RWPE1 (cell line): ENCODE measurements around the gene NXT1.

Experiments used
- CTCF ChIA-PET: fragments of 350-600 bp; sonication (Branson Sonifier 250); formaldehyde crosslinking; extraction: SDS; loops from one replicate; lab custom pipeline; 2021; lab: Yijun Ruan, JAX
- POLR2A ChIA-PET: fragments of 400-600 bp; formaldehyde crosslinking; extraction: SDS; loops from one replicate; lab custom pipeline; 2020; ENCODE audit warnings: antibody characterized with exemption; ENCODE audit not compliant: low non-redundant PET; lab: Yijun Ruan, JAX
- DNase-seq: peaks from one replicate; pipeline ENCODE4 v3.0.0; 2012; ENCODE audit warnings: low spot score
- H3K27ac ChIP-seq: fragments of 450-650 bp; 2 replicates; pipeline ENCODE4 v1.5.1; 2017
- TF ChIP-seq, protein P1 (sequence below): fragments of 450-650 bp; conservative IDR thresholded peaks from 2 replicates; pipeline ENCODE4 v1.5.1; 2017; ENCODE audit warnings: low read depth, mild to moderate bottlenecking

The NXT1 gene

GRCh38 chr20:23350196-23350903, at the start of gene NXT1:
Gene NXT1, plus strand, starts transcription at chr20:23350791. Its CDS starts 3,251 bp downstream, at chr20:23354042.
- ChIA-PET CTCF (interaction anchor here (0.5 to 2.2 kb wide), 6 partner anchors 10 to 693 kb away, joined by 3 to 15 read pairs (median 3); partner anchors contain the start of gene NAPB), POLR2A (interaction anchor here (0.6 to 1.5 kb wide), 8 partner anchors 8 to 551 kb away, joined by 3 to 14 read pairs (median 3); no protein-coding TSS in a partner anchor)
- TF ChIP-seq, protein P1, sequence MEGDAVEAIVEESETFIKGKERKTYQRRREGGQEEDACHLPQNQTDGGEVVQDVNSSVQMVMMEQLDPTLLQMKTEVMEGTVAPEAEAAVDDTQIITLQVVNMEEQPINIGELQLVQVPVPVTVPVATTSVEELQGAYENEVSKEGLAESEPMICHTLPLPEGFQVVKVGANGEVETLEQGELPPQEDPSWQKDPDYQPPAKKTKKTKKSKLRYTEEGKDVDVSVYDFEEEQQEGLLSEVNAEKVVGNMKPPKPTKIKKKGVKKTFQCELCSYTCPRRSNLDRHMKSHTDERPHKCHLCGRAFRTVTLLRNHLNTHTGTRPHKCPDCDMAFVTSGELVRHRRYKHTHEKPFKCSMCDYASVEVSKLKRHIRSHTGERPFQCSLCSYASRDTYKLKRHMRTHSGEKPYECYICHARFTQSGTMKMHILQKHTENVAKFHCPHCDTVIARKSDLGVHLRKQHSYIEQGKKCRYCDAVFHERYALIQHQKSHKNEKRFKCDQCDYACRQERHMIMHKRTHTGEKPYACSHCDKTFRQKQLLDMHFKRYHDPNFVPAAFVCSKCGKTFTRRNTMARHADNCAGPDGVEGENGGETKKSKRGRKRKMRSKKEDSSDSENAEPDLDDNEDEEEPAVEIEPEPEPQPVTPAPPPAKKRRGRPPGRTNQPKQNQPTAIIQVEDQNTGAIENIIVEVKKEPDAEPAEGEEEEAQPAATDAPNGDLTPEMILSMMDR, result no peak
- DNase-seq, result peak; percentile 94
- H3K27ac ChIP-seq, result peak within 1 kb of the TSS; percentile 99

- no peak for DNase-seq
- ChIA-PET CTCF (interaction anchor here (1.0 kb wide), 1 partner anchor 66 kb away, joined by 3 read pairs; no protein-coding TSS in a partner anchor), POLR2A (no interaction called here)
- TF ChIP-seq, protein P1, result no peak
- no peak overlapping the region for H3K27ac ChIP-seq
These were observed 49.0 kb upstream of the NXT1 start for GRCh38 chr20:23301436-23302050.

DNA sequence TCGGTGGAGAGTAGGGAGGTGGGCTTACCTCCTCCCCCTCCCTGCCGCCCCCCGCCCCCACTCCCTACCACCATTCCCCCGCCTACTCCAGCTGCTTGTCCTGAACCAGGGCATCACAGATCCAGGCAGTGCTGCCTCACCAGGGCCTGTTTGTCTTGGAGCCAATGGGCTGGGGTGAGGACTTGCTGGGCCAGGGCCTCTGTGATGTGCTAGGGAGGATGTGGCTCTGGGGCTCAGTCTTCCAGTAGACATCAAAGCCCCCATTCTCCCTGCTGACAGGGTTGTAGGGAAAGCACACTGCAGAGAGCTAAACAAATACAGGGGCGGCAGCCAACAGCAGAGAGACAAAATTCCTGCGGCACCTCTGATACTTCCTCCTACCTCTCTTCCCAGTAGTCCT, 48.2 kb upstream of the NXT1 start:
- TF ChIP-seq, protein P1, result no peak
- ChIA-PET POLR2A (no interaction called here), CTCF (interaction anchor here (1.0 kb wide), 1 partner anchor 67 kb away, joined by 3 read pairs; no protein-coding TSS in a partner anchor)
- no peak for DNase-seq
- H3K27ac ChIP-seq, result no peak overlapping the region

DNA sequence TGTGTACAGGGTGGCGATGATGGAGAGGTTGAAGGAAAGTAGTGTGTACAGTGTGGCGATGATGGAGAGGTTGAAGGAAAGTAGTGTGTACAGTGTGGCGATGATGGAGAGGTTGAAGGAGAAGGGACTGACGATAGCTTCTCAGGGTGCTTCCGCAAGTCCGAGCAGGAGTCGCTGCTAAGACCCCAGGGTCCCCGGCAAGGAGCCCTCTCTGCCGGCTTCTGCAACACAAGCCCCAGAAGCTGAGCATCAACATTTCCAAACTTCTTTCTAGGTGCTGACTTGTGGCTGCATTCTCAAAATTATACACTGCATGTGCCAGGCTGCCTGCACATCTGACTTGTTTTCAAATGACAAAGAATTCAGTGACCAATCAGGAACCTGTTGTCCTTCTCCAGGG, 47.8 kb upstream of the NXT1 start:
- CTCF ChIA-PET, result no interaction called here
- TF ChIP-seq, protein P1, result no peak
- no peak overlapping the region for H3K27ac ChIP-seq
- POLR2A ChIA-PET, result no interaction called here
- DNase-seq, result no peak

DNA sequence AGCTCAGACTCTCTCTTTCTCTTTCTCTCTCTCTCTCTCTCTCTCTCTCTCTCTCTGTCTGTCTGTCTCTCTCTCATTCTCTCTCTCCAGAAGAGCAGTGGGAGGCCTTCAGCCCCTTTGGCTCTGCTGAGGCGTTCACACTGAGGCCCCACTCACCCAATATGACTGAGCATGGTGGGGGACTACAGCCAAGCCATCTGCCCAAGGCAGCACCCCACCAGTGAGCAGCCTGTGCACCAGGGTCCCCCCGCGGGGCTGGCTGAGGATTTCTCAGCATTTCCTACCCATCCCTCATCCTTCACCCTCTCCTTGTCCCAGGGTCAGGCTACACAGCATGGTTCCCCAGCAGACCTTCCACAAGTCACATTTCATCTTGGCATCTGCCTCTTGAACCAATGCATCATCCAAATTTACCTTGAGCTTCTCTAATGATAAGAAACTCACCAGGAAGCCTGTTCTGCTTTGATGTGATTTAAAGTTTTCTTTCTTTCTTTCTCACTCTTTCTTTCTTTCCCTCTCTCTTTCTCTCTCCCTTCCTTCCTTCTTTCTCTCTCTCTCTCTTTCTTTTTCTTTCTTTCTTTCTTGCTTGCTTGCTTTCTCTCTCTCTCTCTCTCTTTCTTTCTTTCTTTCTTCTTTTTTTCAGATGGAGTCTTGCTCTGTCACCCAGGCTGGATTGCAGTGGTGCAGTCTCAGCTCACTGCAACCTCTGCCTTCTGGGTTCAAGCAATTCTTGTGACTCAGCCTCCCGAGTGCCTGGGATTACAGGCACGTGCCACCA, 47.1 kb upstream of the NXT1 start:
- CTCF ChIA-PET, result interaction anchor here (0.6 to 1.0 kb wide), 2 partner anchors 9 to 612 kb away, joined by 3 read pairs; no protein-coding TSS in a partner anchor
- POLR2A ChIA-PET, result no interaction called here
- TF ChIP-seq, protein P1, result no peak
- no peak for DNase-seq
- no peak overlapping the region for H3K27ac ChIP-seq

GRCh38 chr20:23304616-23305015, 46.0 kb upstream of the NXT1 start:
- CTCF ChIA-PET, result no interaction called here
- TF ChIP-seq, protein P1, result no peak
- no peak for DNase-seq
- POLR2A ChIA-PET, result no interaction called here
- H3K27ac ChIP-seq, result no peak overlapping the region
